ENCODE results near the gene ELFN2.

Gene ELFN2

GRCh38 chr22:37425800-37426705 is 1.2 kb downstream of the ELFN2 start:
- DNase-seq: no peak

GRCh38 chr22:37425369-37425768 is 1.9 kb downstream of the ELFN2 start:
- DNase-seq: no peak

GRCh38 chr22:37423283-37423682 is 4.0 kb downstream of the ELFN2 start:
- no peak for DNase-seq

DNA sequence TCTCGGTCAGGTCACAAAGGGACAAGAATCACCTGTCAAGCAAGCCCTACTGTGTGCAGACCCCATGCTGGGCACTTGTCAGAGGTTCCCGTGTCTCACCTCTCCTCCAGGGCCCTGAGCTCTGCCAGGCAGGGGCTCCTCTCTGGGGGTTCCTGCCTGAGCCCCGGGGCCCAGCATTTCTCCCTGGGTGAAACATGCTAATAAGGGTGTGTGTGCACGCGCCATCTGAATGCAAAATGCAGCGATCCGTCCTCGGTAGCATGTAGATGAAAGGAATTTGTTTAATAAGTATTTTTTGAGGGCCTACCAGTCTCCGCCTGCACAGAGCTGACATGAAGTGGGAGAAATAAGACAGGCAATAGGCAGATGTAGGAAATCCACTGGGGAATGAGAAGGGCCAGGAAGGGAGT is 5.8 kb downstream of the ELFN2 start:
- no peak for DNase-seq

DNA sequence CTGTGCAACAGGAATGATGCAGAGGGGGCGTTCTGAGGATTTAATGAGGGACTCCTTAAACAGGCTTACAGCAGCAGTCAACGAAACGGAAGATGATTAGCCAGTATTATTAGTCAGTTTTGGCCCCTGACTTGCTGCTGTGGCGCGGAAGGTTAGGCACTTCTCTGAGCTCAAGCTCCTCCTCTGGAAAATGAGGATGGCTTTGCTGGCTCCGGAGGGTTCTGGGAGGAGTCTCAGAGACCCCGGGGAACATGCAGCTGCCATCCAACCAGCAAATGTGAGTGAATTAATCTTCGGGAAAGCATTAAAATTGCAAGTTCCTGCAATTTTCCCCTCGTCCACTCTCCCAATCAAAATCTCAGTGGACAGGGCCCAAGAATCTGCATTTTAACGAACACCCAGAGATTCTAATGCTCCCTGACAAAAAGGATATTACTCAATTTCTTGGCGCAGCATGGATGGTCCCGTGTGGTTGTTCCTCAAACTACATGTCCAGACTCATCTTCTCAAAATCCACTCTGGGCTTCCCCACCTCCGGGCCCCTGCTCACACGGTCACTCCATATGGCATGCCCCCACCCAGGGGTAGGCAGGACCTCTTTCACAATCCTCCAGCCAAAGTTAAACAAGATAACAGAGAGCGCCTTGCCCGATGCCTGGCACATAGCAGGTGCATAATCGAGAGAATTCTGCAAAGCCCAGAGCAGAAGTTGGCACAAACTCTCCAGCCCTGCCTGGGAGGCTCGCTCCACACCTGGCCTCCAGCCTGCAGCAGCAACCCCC is 6.4 kb downstream of the ELFN2 start:
- no peak for DNase-seq

GRCh38 chr22:37419969-37420685 is 7.2 kb downstream of the ELFN2 start:
- DNase-seq: peak; percentile 15

- no peak for DNase-seq
Observed at GRCh38 chr22:37419370-37419968, 7.8 kb downstream of the ELFN2 start.

- DNase-seq: no peak
Observed at GRCh38 chr22:37418627-37419369, 8.5 kb downstream of the ELFN2 start.

DNA sequence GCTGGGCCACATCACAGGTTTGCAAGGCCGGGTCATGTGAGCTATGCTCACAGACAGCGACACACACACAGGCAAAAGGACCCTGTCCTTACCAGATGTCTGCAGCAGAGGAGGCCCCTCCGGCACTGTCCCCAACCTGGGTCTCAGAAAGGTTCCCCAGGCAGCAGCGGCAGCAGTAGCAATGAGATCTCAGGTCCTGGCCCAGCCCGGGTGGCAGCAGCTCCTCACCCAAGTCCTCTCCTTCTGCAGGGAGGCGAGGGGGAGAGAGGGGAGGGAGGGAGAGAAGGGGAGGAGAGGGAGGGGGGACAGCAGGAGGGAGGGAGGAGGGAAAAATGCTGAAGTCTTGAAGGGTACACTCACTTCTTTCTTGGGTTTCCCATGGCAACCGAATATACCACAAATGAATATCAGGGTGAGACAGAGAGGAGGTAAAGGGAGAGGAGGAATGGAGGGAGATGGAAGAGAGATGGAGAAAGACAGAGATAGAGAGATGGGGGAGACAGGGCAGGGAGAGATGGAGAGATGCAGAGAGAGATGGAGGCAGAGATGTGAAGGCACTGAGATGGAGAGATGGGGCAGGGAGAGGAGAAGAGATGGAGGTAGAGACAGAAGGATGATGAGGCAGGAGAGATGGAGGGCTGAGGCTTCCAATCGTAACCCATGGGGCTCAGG is 9.5 kb downstream of the ELFN2 start:
- DNase-seq: no peak

DNA sequence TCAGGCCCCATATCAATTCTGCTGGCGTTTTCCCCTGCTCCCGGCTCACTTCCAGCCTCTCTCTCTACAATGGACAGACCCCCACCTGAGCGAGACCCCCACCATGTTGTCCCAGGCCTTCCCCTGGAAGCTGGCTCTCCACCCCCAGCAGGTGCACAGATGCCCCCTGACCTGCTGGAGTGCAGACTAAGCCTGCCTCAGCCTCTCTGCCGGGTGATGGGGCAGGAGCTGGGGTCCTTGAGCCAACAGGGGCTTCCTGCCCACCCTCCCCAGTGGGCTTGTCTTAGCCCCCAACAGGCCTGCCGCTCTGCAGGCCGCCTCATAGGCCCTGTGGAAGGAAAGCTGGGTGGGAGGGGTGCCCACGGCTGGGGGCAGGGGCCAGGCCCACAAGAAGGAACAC is 10.0 kb downstream of the ELFN2 start:
- no peak for DNase-seq

- no peak for DNase-seq
Observed at GRCh38 chr22:37416827-37417226, 10.5 kb downstream of the ELFN2 start.

GRCh38 chr22:37416389-37416788 is 10.9 kb downstream of the ELFN2 start:
- DNase-seq: no peak

DNA sequence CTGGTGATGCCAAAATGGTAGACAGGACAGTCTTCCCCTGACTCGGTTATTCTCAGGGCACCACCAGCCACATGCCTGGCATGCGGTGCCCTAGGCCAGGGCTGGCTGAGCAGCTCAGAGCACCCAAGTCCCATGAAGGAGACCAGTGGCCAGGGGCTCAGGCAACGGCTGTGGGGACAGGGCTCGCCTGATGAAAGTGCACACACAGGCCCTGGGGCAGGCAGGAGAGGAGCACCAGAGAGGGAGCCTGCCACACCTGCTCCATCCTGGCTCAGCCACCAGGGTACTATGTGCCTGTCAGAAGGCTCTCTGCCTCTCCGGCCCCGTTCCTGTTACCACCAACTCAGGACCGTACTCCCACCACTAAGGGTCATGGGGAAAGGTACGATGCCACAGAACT is 12.1 kb downstream of the ELFN2 start:
- DNase-seq: no peak

GRCh38 chr22:37414288-37414687 is 13.0 kb downstream of the ELFN2 start:
- DNase-seq: no peak

DNA sequence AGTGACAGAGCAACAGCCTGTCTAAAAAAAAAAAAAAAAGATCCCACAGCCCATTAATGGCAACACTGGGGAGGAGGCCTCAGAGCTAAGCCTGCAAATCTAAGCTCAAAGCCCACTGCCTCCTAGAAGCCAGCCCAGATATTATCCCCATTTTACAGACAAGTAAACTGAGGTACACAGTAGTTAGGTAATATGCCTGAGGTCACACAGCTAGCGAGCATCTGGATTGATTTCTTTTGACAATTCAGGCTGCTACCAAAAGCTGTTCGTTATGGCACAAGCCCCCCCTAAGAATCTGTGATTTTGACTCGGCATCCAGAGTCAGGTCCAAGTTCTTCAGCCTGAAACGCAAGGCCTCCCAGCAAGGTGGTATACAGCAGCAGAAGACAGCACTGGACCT is 13.7 kb downstream of the ELFN2 start:
- DNase-seq: no peak

DNA sequence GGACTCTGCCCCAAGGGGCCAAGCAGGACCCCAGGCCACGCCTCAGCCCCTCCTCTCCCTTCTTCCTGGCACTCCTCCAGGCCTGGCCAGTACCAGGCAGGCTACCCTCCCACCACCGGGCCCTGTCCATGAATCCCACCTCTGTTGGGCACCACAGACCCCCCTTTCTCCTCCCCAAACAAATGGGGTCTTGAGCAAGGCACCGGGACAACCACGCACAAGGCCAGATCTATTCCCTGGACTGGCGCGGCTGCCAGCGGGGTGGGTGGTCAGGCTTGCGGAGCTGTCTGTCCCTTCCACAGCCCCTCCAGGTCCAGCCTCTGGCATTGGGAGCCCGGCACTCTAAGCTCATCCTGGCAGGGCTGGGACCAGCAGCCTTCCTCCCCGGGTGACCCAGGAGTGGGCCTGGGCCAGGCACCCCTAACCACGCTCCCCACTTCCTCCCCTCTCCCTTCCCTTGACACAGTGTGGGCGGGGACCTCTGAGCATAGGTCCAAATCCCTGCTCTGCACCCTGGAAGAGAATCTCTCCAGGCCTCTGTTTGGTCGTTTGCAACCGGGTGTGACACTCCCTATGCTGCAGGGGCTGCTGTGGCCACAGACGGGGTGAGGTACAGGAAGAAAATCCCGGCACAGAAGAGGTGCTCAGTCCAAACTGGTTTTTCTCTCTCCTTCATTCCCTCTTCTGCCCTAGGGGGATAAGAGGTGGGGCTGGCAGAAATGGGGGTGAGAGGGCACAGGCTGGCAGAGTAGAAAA is 14.6 kb downstream of the ELFN2 start:
- DNase-seq: no peak

DNA sequence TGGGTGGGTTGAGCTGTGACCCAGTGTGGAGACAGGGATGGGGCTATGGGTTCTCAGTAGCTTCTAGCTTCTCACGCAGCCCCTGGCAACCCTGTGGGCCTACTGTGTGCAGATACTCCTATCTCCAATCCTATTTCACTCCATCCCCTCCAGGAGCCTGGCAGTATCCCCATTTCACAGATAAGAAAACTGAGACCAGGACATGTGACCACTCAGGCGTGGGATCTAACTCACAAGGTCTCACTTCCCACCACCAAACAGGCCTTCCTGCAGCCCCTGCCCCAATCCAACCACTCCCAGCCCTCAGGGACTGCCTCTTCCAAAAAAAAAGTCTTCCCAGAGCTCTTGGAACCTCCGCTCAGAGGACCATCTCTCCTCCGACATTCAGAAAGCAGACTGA is 15.6 kb downstream of the ELFN2 start:
- DNase-seq: no peak

GRCh38 chr22:37410174-37411055 is 16.9 kb downstream of the ELFN2 start:
- DNase-seq: no peak

GRCh38 chr22:37409459-37410050 is 17.7 kb downstream of the ELFN2 start:
- no peak for DNase-seq
